ES-I3 (cell line): ENCODE data around the gene PAPPA2.

Source experiments
- H3K36me3 ChIP-seq: 2 replicates; pipeline ENCODE4 v1.6.1; 2013; ENCODE audit warnings: mild to moderate bottlenecking, low read length, control low read depth, moderate library complexity; ENCODE audit not compliant: insufficient read depth
- H3K4me1 ChIP-seq: 2 replicates; pipeline ENCODE4 v1.6.1; 2013; ENCODE audit warnings: mild to moderate bottlenecking, control low read depth, low read length; ENCODE audit not compliant: insufficient read depth
- H3K9ac ChIP-seq: 2 replicates; pipeline ENCODE4 v1.6.1; 2013; ENCODE audit warnings: low read depth, mild to moderate bottlenecking, low read length, moderate library complexity
- H3K9me3 ChIP-seq: 2 replicates; pipeline ENCODE4 v1.6.1; 2013; ENCODE audit warnings: mild to moderate bottlenecking, low read length, moderate library complexity; ENCODE audit not compliant: control insufficient read depth, insufficient read depth

The PAPPA2 gene

DNA sequence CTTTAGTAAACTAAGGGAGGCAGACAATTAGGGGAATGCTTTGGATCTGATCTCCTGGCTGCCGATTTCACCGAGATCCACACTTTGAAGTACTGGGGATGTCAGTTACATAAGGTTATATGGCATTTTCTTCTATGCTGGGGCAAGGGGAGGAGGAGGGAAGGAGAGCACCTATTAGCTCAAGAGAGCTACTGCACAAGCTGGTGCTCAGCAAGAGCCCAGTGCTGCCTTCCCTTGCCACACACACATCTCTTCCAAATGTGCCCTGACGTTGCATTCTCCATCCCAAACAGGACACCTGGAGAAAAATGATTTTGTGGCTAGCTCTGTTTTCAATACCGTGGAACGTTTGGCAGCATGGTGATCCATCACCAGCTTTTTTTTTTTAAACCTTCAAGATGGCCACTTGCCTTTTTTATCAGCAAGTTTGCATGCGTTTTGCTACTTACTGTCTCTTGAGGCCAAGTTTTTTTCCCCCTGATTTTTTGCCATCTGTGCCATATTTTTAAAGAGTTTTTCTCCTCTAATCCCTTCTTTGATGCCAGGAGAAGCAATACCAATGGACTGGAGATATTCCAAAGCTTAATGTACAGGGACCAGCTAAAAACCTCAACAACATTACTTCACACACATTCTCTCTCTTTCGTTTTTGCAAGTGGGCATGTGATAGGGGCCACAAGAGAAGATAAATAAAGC lies 66.6 kb downstream of the PAPPA2 start:
- no peaks in the 10 kb centered on the region for H3K36me3 ChIP-seq
- peaks cover 6% of the 10 kb centered on the region; the same call in 1 of the 2 replicates for H3K4me1 ChIP-seq
- no peak overlapping the region for H3K9ac ChIP-seq
- no peaks in the 10 kb centered on the region for H3K9me3 ChIP-seq

DNA sequence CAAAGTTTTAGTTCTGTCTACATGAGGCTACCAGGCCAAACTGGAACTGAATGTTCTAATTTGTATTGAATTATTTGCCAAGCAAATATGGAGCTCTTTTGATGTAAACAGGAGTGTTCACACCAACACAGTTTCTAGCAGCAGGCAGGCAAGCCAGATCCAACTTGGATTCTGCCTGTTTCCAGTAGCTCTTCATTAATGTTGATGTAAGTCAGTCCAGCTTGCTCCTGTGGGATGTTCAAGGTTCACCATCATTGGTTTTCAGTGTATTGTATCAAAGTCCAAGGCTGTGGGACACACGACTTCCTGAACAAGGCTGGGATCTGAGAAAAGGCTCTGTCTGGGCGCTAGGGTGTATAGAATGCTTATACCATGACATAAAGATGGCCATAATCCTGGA lies 68.1 kb downstream of the PAPPA2 start:
- Histone ChIP-seq H3K9me3 (no peaks in the 10 kb centered on the region), H3K4me1 (peaks cover 6% of the 10 kb centered on the region; the same call in 1 of the 2 replicates), H3K36me3 (no peaks in the 10 kb centered on the region), H3K9ac (no peak overlapping the region)

DNA sequence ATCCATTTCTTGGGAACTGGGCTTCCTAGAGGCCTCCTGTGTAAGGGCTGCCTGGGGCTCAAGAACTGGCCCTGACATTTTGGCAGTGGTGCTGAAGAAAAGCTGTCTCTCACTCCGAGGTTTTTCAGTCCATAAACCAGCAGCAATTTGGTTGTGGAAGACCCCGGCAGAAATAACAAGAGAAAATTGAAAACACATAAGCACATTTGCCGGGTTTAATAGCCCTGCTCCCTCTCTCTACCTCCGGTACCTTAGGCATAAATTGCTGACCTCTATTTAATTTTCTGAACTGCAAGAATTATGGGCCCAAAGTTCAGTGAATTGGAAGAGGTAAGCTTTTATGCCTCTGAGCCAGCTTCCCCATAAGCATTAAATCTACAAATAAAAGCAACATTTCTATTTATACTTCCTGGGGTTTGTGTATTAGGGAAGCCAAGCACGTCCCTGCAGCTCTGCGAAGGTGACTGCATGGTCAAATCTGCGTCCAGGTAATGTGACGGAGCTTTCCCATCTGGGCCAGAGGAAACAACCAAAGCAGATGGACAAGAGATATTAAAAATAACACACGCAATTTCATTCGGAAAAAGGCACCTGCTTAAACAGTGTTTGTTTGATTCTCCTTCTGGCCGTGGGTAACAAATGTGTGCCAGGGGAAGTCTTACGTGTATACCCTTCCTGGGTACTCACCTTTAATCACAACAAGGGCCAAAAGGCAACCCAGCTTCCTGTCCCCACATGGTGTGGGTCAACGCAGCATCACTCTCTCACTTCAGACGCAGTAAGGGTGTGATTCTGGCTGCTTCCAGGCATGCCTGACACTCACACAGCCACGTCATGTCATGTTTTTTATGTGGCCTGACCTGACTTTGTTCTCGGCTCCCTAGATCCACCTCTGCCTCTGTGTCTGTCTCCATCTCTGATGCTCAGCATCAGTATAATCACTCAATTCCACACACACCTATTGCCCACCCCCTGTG lies 69.2 kb downstream of the PAPPA2 start:
- Histone ChIP-seq H3K9me3 (no peaks in the 10 kb centered on the region), H3K36me3 (no peaks in the 10 kb centered on the region), H3K9ac (no peak overlapping the region)

DNA sequence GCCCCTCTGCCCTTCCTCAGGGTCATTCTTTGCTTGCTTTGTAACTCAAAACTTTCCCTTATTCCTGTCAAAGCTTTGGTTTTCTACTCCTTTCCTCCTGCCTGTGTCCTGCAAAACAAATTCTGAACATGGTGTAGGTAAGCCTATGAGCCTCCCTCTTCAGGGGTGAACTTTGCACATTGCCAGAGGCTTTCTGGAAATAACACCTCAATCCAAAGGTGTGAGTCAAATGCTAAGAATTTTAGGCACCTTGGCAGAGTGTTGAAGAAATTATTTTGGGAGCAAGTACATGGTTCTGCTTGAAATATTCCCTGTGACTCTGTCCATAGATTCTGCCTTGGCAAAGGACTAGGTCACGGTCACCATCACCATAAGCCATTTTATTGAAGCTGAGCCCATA lies 70.0 kb downstream of the PAPPA2 start:
- Histone ChIP-seq H3K36me3 (no peaks in the 10 kb centered on the region), H3K9me3 (no peaks in the 10 kb centered on the region), H3K9ac (no peak overlapping the region), H3K4me1 (peaks cover 6% of the 10 kb centered on the region; the same call in 1 of the 2 replicates)

More for the DNA sequence above, 69.2 kb downstream of the PAPPA2 start:
- peaks cover 6% of the 10 kb centered on the region; the same call in 1 of the 2 replicates for H3K4me1 ChIP-seq

DNA sequence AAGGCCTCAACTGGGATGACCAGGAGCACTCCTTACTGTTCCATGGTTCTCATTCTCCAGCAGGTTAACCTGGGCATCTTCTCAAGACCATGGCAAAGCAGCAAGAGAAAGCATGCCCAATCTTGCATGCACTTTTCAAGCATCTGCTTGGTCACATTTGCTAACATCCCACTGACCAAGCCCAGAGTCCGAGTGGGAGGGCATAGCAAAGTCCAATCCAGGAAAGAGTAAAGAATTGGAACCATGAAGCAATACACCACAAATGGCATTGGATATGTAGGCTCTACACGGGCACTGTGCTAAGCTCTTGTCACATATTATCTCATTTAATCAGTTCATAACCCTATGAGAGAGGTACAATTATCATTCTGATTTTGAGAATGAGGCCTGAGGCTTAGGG lies 73.6 kb downstream of the PAPPA2 start:
- H3K4me1 ChIP-seq, result peaks cover 6% of the 10 kb centered on the region; the same call in 1 of the 2 replicates
- H3K9me3 ChIP-seq, result no peaks in the 10 kb centered on the region
- no peak overlapping the region for H3K9ac ChIP-seq
- H3K36me3 ChIP-seq, result no peaks in the 10 kb centered on the region

DNA sequence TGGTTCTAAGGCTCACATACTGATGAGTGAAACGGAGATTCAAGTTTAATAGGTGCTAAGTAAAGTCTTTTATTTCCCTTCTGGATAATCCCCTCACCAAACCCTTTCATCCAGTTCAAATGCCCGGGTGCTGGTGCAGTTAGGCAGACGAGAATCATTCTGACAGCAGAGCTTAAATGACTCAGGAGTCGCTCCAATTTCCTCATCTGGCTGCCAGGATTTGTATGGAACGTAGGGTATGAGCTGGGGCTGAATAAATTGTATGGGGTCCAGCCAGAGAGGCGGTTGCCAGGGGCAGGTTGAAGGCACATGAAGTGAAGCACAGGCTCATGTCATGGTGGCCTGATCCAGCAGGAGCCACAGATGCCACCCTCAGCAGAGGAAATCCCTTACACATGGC lies 76.0 kb downstream of the PAPPA2 start:
- no peaks in the 10 kb centered on the region for H3K36me3 ChIP-seq
- no peak overlapping the region for H3K9ac ChIP-seq
- no peaks in the 10 kb centered on the region for H3K4me1 ChIP-seq
- H3K9me3 ChIP-seq, result no peaks in the 10 kb centered on the region

DNA sequence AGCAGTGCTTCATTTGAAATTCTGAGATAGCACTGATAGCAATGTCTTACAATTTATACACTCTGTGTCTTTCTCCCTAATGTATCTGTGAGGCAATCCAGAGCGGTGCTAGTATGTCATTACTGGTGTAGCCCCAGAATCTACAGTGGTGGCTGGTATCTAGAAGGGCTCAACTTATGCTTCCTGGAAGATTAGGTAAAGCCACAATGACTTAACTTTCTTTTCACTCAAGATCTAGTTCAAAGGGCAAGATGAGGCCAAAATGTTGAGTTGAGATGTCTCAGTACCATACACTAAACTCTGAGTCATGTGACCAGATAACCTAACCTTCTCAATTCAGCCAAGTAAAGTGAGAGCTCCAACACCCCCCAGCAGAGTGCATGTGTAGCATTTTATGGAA lies 77.5 kb downstream of the PAPPA2 start:
- no peak overlapping the region for H3K9ac ChIP-seq
- H3K9me3 ChIP-seq, result no peaks in the 10 kb centered on the region
- H3K4me1 ChIP-seq, result no peaks in the 10 kb centered on the region
- H3K36me3 ChIP-seq, result no peaks in the 10 kb centered on the region

DNA sequence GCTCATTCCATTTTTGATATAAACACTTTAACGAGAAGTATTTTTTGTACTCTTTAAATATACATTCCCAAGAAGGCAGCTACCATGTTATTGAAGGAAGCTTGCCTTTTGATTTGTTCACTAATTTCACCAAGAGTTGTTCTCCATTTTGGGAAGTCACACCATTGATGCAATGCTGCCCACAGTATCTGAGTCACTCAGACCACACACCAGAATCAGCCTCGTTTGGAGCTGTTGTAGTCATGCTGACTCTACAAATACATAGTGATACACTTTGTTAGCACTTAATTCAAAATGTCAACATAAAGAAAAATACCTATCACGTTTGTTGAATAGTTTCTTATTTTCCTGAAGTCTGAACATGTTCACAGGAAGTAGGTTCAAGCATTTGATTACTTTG lies 78.7 kb downstream of the PAPPA2 start:
- Histone ChIP-seq H3K9ac (no peak overlapping the region), H3K36me3 (no peaks in the 10 kb centered on the region), H3K9me3 (no peaks in the 10 kb centered on the region), H3K4me1 (no peaks in the 10 kb centered on the region)

DNA sequence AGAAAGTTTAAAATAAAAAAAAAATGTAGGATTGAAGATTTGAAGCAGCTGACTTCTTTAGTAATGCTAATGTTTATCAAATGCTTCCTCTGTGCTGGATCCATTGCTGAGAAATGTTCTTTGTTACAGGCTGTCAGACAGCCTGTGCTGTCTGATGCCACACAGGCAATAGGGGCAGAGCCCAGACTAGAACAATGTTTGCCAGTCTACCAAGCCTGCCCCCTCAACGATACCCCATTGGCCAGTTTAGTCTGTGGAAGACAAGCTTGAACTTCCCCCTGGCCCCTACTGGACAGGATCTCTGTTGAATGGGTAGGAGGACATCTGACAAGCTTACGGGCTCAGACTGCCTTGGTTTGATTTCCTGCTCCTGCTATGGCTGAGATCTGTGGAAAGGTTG lies 79.4 kb downstream of the PAPPA2 start:
- H3K9me3 ChIP-seq, result no peaks in the 10 kb centered on the region
- no peaks in the 10 kb centered on the region for H3K36me3 ChIP-seq
- H3K4me1 ChIP-seq, result no peaks in the 10 kb centered on the region
- no peak overlapping the region for H3K9ac ChIP-seq

DNA sequence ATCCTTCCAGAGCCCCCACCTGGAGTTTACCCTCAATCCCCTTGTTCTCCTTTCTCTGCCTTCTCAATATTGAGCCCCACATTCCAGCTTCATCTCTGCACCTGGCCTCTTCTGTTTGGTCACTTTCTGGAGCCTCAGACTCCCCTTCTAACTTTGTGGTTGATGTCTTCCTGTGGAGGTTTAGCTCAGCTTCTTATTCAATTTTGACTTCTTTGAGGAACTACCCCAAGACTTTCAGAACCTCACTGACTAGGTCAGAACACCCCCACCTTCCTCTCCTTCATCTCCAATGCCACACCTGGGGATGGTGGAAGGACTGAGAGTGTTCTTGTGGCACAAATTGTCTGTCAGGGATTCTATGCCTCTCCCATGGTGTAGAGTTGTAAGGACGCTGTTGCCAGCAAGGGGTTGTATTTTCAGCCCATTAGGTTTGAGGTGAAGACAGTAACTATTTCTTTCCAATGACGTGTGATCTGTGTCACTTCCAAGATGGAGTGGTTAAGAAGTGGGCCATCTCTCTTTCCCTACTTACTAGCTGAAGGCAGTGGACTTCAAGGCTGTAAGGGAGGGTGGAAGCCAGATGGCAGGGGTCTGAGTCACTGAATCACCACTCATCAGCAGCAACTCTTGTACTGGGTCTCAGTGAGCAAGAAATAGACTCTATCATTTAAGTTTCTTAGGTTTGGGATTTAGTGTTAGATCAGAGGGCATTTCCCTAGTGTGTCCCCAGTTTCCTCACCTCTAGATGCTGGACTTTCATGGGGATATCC lies 80.6 kb downstream of the PAPPA2 start:
- no peaks in the 10 kb centered on the region for H3K36me3 ChIP-seq
- H3K9me3 ChIP-seq, result no peaks in the 10 kb centered on the region
- H3K4me1 ChIP-seq, result no peaks in the 10 kb centered on the region
- H3K9ac ChIP-seq, result no peak overlapping the region

DNA sequence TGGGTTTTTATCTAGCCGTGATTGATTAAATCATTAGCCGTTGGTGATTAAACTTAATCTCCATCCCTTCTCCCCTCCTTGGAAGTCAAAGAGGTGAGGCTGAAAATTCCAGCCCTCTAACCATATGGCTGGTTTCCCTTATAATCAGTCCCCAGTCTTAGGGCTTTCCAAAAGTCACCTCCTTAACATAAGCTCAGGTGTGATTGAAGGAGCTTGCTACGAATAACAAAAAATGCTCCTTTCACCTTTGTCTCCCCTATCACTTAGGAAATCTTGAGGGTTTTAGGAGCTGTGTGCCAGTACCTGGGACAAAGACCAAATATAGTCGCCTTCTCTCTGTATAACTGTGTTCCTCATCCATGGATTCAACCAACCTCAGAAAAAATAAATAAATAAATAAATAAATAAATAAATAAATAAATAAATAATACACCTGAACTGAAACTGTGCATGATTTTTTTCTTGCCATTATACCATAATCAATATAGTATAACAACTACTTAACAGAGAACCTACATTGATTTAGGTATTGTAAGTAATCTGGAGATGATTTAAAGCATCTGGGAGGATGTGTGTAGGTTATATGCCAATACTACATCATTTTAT lies 82.2 kb downstream of the PAPPA2 start:
- Histone ChIP-seq H3K9me3 (no peaks in the 10 kb centered on the region), H3K4me1 (no peaks in the 10 kb centered on the region), H3K36me3 (no peaks in the 10 kb centered on the region), H3K9ac (no peak overlapping the region)

DNA sequence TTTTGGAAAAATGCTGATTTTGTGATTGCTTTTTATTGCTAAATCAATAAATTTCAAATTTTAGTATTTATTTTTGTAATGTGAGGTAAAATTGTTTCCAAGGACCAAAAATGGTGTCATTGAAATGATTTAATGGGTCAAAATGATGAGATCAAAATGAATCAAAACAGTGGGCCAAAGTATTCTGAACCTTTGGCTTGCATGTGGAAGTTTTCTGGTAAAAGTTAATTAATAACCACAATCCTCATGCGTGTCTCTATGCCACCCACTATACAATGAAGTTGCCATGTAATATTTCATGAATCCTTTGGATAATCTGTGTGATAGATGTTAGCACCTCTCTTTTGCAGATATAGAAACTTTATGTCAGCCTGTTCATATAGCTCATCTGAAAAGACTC lies 83.8 kb downstream of the PAPPA2 start:
- Histone ChIP-seq H3K4me1 (no peaks in the 10 kb centered on the region), H3K36me3 (no peaks in the 10 kb centered on the region), H3K9me3 (no peaks in the 10 kb centered on the region), H3K9ac (no peak overlapping the region)

DNA sequence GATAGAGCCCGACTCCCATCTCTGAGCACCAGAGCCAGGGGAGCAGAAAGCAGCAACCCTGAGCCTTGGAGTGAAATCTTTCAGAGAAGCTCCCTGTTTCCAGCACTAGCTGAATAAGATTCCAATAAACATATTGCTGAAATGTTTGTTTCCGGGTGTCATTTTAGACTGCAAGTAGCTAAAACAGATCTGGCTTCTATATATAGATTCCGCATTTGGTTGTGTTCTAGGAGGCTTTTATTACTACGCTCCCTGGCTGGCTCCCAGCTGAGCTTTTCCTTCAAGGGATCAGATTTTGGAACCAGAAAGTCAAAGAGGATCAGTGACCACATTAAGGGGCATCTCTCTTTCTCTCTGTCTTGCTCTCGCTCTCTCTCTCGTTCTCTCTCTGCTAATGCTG lies 88.2 kb downstream of the PAPPA2 start:
- Histone ChIP-seq H3K9ac (no peak overlapping the region), H3K9me3 (no peaks in the 10 kb centered on the region), H3K36me3 (no peaks in the 10 kb centered on the region), H3K4me1 (peaks cover 5% of the 10 kb centered on the region; the same call in 1 of the 2 replicates)
